PC-9 (cell line): ENCODE data around the gene TFF2.

Experiments
- EZH2 ChIP-seq: fragments of 200-600 bp; sonication (generic); IDR thresholded peaks from 2 replicates; pipeline ENCODE4 v1.8.0; 2017; ENCODE audit warnings: antibody characterized with exemption, low read depth
- TF ChIP-seq, protein P1 (sequence below): fragments of 200-600 bp; sonication (generic); conservative IDR thresholded peaks from 2 replicates; pipeline ENCODE4 v1.6.1; 2017; ENCODE audit warnings: mixed run types, antibody characterized with exemption, mild to moderate bottlenecking, moderate library complexity

DNA sequence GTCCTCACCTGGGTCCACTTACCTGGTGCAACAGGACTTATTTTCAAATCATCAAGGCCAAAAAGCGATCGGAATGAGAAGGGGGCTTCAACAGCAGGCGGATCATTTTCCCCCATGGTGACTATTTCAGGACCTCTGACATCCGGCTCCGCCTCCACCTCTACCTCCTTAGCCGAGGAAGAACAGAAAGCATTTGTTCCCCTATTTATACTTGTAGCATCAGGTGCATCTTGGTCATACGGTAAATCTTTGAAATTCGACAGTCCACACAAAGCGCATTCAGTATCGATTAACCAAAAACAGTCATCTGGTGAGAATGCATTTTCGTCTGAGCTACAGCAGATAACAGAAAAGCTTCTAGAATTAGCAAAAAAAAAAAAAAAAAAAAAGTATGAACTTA is 44.5 kb upstream of the TFF2 start:
- TF ChIP-seq, protein P1, sequence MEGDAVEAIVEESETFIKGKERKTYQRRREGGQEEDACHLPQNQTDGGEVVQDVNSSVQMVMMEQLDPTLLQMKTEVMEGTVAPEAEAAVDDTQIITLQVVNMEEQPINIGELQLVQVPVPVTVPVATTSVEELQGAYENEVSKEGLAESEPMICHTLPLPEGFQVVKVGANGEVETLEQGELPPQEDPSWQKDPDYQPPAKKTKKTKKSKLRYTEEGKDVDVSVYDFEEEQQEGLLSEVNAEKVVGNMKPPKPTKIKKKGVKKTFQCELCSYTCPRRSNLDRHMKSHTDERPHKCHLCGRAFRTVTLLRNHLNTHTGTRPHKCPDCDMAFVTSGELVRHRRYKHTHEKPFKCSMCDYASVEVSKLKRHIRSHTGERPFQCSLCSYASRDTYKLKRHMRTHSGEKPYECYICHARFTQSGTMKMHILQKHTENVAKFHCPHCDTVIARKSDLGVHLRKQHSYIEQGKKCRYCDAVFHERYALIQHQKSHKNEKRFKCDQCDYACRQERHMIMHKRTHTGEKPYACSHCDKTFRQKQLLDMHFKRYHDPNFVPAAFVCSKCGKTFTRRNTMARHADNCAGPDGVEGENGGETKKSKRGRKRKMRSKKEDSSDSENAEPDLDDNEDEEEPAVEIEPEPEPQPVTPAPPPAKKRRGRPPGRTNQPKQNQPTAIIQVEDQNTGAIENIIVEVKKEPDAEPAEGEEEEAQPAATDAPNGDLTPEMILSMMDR = no peak
- no peak for TF ChIP-seq EZH2
